ENCODE results near the gene LCN1.

DNA sequence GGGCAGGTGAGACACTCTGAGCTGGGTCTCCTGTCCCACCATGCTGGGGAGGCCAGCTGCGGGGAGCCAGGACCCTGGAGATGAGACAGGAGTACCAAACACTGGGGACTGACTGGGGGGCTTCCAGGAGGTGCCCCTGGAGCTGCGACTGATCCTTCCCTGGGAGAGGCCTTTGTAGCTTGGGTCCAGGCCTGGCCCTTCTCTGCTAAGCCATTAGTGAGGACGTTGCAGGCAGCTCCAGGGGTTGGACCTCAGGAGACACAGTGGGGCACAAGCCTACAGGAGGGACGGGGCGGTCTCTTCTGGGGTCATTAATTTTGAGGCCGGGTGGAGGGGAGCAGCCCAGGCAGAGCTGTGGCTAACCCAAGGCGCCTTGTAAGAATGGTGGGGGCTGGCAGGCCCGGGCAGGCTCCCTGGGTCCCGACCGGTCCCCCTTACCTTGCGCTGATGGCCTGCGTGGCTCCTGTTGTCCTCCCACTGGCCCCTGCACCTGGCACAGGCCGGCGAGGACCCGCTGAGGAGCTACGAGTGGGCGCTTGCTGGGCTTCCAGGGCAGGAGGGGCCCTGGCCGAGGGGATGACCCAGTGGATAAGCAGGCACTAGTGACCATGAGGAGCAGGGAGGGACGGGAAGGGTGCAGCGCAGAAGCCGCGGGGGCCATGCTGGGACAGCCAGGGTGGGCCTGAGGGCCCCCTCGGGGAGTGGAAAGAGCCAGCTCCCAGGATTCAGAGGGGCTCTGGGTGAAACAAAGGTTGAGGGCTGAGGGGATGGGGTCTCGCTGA, 15.6 kb upstream of the LCN1 start:
- no peak for TF ChIP-seq EZH2phosphoT487 (conservative IDR thresholded peaks at IDR 0.05; ENCODE audit: low read length)
- TF ChIP-seq, protein P1, sequence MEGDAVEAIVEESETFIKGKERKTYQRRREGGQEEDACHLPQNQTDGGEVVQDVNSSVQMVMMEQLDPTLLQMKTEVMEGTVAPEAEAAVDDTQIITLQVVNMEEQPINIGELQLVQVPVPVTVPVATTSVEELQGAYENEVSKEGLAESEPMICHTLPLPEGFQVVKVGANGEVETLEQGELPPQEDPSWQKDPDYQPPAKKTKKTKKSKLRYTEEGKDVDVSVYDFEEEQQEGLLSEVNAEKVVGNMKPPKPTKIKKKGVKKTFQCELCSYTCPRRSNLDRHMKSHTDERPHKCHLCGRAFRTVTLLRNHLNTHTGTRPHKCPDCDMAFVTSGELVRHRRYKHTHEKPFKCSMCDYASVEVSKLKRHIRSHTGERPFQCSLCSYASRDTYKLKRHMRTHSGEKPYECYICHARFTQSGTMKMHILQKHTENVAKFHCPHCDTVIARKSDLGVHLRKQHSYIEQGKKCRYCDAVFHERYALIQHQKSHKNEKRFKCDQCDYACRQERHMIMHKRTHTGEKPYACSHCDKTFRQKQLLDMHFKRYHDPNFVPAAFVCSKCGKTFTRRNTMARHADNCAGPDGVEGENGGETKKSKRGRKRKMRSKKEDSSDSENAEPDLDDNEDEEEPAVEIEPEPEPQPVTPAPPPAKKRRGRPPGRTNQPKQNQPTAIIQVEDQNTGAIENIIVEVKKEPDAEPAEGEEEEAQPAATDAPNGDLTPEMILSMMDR (IDR thresholded peaks at IDR 0.05; ENCODE audit: insufficient read depth, low read length, poor library complexity, severe bottlenecking) = no peak

Measured in SU-DHL-6 (cell line).